Measurements from ENCODE around the gene PACS1.

GRCh38 chr11:66126064-66126463 lies 56.0 kb downstream of the PACS1 start:
- TF ChIP-seq CTCF (IDR thresholded peaks at IDR 0.05 in 2 of 3, conservative IDR thresholded peaks at IDR 0.05 in 1 of 3; ENCODE audit: borderline replicate concordance in 1 of 3, insufficient read depth in 1 of 3, low read depth in 2 of 3, low read length in 2 of 3) (no peak), FOSL1 (IDR thresholded peaks at IDR 0.05; ENCODE audit: low read depth) (no peak), EZH2 (IDR thresholded peaks at IDR 0.05) (no peak), POLR2A (IDR thresholded peaks at IDR 0.05; ENCODE audit: borderline replicate concordance, extremely low read depth, insufficient read depth, insufficient read length) (no peak), ELF1 (IDR thresholded peaks at IDR 0.05; ENCODE audit: borderline replicate concordance, low read depth) (no peak), POLR2AphosphoS5 (IDR thresholded peaks at IDR 0.05; ENCODE audit: low read depth, low read length) (no peak), REST (IDR thresholded peaks at IDR 0.05; ENCODE audit: low read depth) (no peak)
- TF ChIP-seq, protein P1, sequence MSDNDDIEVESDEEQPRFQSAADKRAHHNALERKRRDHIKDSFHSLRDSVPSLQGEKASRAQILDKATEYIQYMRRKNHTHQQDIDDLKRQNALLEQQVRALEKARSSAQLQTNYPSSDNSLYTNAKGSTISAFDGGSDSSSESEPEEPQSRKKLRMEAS (IDR thresholded peaks at IDR 0.05), result no peak

Data from HCT116 (cell line).